Mucosa of stomach (tissue), 1 donor: Measurements from ENCODE around the gene THOC1.

Experiments
- H3K27me3 ChIP-seq: one replicate; pipeline ENCODE4 v1.7.0; 2013; ENCODE audit warnings: mild to moderate bottlenecking, low read length; ENCODE audit not compliant: control insufficient read depth, insufficient read depth
- H3K36me3 ChIP-seq: one replicate; pipeline ENCODE4 v1.7.0; 2013; ENCODE audit warnings: low read length; ENCODE audit not compliant: control insufficient read depth, insufficient read depth
- H3K4me1 ChIP-seq: one replicate; pipeline ENCODE4 v1.7.0; 2013; ENCODE audit warnings: mild to moderate bottlenecking, low read length; ENCODE audit not compliant: control insufficient read depth, insufficient read depth
- H3K4me3 ChIP-seq: one replicate; pipeline ENCODE4 v1.7.0; 2013; ENCODE audit warnings: low read length
- H3K9ac ChIP-seq: one replicate; pipeline ENCODE4 v1.7.0; 2013; ENCODE audit warnings: mild to moderate bottlenecking, low read length, moderate library complexity
- H3K9me3 ChIP-seq: one replicate; pipeline ENCODE4 v1.7.0; 2013; ENCODE audit warnings: mild to moderate bottlenecking, low read length, moderate library complexity; ENCODE audit not compliant: control insufficient read depth
- donor health status: Pancreatic carcinoma.

THOC1 gene

DNA sequence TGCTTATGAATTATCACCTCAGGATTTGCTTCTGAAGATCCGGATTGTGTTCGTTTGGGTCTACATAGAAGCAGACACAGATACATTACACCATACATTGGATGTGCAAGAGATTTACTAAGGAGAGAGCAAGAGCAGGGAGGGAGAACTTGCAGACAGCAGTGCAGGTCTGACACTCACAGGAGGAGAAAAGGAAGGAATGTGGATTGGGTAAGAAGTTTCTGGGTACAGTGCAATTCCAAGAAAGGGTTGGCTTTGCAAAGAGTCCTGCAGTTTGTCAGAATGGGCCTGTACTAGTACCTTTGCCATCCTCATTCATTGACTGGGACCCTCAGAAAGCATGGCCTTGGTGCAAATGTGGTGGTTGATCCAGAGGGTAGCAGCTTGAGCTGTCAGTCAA lies 4.8 kb upstream of the THOC1 start:
- H3K36me3 ChIP-seq, result no peaks in the 10 kb centered on the region
- peaks cover 7% of the 10 kb centered on the region for H3K4me1 ChIP-seq
- H3K27me3 ChIP-seq, result no peaks in the 10 kb centered on the region
- H3K9me3 ChIP-seq, result no peaks in the 10 kb centered on the region
- H3K4me3 ChIP-seq, result no peak overlapping the region
- H3K9ac ChIP-seq, result no peak overlapping the region

DNA sequence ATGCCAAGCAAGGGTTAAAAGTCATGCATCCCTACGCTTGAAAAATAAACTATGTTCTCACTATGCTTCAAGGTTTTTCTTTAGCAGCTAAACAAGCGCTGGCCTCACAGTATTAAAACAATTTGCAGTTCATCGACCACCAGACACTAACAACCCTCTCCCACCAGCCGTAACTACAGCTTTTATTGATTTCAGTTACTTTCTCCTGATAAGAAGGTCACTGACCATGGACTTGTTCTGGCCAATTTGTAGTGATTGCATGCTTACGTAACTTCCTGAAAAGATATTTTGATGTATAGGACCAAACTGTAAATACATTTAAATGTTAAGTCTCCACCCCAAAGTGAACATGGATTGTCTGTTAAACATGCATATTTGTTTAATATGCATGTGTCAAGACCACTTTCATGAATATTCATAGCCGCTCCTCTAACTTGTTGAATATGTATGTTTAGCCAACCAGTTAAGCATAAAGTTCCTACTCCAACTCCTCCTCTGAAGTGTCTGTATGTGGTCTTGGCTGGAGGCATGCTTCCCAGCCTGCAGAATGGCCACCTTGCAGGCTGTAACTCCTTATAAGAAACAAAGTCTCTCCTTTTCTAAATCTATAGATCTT lies 1.7 kb upstream of the THOC1 start:
- no peaks in the 10 kb centered on the region for H3K36me3 ChIP-seq
- H3K4me1 ChIP-seq, result peaks cover 12% of the 10 kb centered on the region
- no peak overlapping the region for H3K4me3 ChIP-seq
- no peaks in the 10 kb centered on the region for H3K27me3 ChIP-seq
- H3K9ac ChIP-seq, result no peak overlapping the region
- no peaks in the 10 kb centered on the region for H3K9me3 ChIP-seq

DNA sequence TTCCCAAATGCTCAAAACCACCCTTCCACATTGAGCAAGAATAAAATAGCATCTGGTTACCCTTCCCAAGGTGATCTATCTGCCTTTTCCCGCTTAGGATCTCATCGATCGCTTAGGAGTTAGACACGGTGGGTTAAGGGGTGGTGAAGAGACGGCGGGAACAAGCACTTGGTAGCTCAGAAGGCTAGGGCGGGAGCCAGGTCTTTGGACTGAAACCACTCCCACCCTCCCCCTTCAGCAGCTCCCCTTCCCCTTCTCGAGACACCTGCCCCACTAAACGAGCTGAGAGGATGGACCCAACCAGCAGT lies 513 bp downstream of the THOC1 start:
- Histone ChIP-seq H3K4me1 (peaks cover 12% of the 10 kb centered on the region), H3K9me3 (no peaks in the 10 kb centered on the region), H3K36me3 (no peaks in the 10 kb centered on the region), H3K4me3 (peak overlapping the region; percentile 99), H3K27me3 (no peaks in the 10 kb centered on the region), H3K9ac (peak overlapping the region; percentile 100)

DNA sequence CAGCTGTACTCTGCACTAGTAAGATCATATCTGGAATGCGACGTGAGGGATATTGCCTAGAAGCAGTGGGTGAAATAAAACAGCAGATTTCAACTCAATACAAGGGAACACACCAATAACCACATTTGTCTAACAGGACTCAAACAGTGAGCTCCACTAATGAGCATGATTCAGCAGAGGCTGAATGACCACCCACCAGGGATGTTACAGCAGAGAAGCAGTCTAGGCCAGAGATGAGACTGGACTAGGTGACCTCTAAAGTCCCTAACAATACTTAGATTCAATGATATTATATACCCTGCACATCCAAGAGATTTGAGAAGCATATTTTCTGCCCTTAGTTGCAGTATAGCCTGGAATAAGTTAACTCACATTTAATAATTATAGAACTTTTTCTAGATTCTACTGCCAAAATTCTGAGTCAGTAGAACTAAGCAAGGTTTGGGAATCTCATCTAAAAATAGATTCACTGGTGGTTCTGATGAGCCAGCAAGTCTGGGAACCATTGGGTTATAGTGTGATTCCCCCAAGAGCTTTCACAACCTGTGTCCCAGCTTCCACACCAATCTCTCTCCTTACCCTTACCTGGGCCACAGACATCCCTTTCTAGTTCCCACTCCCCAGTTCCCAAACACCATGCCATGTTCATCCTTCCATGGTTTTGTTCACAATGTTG lies 6.3 kb downstream of the THOC1 start:
- Histone ChIP-seq H3K4me1 (no peaks in the 10 kb centered on the region), H3K4me3 (no peak overlapping the region), H3K27me3 (no peaks in the 10 kb centered on the region), H3K36me3 (no peaks in the 10 kb centered on the region), H3K9ac (no peak overlapping the region), H3K9me3 (no peaks in the 10 kb centered on the region)

DNA sequence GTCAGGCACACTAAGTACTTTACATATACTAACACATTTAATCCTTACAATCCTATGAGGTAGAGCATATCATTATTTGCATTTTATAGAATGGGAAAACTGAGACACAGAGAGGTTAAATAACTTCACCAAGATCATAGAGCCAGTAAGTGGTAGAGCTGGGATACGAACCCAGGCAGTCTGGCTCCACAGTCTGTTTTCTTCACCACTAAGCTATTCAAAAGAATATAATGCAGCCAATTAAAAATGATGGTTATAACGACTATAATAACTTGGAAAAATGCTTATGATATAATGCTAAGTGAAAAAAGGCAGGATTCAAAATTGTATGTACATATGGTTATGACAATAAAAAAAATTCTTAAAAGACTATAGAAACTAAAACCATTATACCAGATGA lies 7.3 kb downstream of the THOC1 start:
- Histone ChIP-seq H3K9ac (no peak overlapping the region), H3K9me3 (no peaks in the 10 kb centered on the region), H3K36me3 (no peaks in the 10 kb centered on the region), H3K27me3 (no peaks in the 10 kb centered on the region), H3K4me1 (no peaks in the 10 kb centered on the region), H3K4me3 (no peak overlapping the region)

DNA sequence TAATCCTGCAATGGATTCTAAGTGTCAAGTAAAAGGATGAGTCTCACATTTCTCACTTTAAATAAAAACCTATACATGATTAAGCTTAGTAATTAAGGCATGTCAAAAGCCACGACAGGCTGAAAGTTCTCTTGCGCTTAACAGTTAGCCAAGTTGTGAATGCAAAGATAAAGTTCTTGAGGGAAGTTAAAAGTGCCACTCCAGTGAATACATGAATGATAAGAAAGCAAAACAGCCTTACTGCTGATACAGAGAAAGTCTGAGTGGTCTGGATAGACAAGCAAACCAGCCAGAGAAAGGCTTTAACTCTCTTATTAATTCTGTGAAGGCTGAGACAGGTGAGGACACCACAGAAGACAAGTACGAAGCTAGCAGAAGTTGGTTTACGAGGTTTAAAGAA lies 12.7 kb downstream of the THOC1 start:
- Histone ChIP-seq H3K4me1 (no peaks in the 10 kb centered on the region), H3K9ac (no peak overlapping the region), H3K36me3 (peaks cover 5% of the 10 kb centered on the region), H3K27me3 (no peaks in the 10 kb centered on the region), H3K4me3 (no peak overlapping the region), H3K9me3 (no peaks in the 10 kb centered on the region)

DNA sequence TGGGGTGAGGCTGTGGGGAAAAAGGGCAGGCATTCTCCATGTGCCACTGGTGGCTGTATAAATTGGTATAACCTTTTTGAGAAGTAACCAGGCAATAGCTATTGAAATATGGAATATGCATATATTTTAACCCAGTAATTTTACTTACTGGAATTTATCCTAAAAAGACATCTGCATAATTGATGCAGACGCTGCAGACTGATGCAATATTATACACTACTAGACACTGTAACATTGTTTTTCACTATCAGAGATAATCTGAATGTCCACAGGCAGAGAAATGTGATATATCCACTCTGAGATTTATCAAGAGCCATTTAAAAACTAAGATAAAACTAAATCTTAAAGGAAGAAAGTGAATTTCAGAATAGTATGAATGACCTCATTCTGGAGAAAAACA lies 14.7 kb downstream of the THOC1 start:
- H3K27me3 ChIP-seq, result no peaks in the 10 kb centered on the region
- H3K36me3 ChIP-seq, result peaks cover 7% of the 10 kb centered on the region
- H3K4me1 ChIP-seq, result no peaks in the 10 kb centered on the region
- H3K9me3 ChIP-seq, result no peaks in the 10 kb centered on the region
- no peak overlapping the region for H3K9ac ChIP-seq
- H3K4me3 ChIP-seq, result no peak overlapping the region

DNA sequence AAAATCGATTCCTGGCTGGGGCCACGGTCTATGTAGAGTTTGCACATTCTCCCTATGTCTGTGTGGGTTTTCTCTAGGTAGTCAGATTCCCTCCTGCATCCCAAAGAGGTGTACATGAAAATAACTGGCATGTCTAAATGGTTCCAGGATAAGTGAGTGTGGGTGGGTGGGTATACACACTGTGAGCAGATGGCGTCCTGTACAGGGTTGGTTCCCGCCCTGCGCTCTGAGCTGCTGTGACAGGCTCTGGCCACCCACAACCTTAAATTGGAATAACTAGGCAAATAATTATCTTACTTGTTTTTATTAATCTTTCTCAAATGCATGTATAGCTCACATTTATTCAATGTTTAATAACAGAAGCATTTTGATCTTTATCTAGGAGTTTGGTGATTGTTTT lies 16.3 kb downstream of the THOC1 start:
- Histone ChIP-seq H3K36me3 (peaks cover 8% of the 10 kb centered on the region), H3K4me1 (no peaks in the 10 kb centered on the region), H3K9me3 (no peaks in the 10 kb centered on the region), H3K9ac (no peak overlapping the region), H3K4me3 (no peak overlapping the region), H3K27me3 (no peaks in the 10 kb centered on the region)

DNA sequence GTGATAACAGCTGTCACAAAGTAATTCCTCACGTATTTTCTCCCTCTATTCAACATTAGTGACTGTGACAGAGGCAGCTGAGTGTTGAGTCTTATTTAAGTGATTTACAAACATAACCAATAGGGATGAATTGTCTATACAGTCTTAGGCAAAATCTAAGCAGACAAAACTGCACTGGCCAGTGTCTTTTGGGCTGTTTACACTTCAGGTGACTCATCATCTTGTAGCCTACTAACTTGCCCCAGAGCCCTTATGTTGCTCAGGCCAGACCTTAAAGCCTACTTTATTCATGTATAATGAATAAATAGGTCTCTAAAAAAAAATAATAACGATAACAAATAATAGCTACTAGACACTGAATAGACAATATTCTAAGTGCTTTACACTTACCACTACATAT lies 17.2 kb downstream of the THOC1 start:
- no peaks in the 10 kb centered on the region for H3K27me3 ChIP-seq
- no peak overlapping the region for H3K9ac ChIP-seq
- peaks cover 8% of the 10 kb centered on the region for H3K36me3 ChIP-seq
- H3K4me1 ChIP-seq, result no peaks in the 10 kb centered on the region
- H3K4me3 ChIP-seq, result no peak overlapping the region
- H3K9me3 ChIP-seq, result no peaks in the 10 kb centered on the region

DNA sequence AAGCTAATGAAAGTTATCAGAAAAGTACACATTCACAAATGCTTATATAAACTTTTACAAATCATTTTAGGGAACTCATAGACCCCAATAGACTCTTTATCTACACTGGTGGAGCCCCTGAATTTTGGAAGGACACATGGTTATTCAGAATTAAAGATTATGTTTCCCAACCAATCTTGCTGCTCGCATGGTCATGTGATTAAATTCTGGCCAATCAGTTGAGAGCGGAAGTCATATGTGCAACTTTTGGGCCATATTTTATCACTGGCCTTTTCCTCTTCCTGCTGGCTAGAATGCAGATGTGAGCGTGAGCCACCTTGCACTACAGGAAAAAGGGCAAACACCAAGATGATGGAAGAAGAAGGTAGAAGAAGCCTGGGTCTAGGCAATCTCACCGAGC lies 19.8 kb downstream of the THOC1 start:
- Histone ChIP-seq H3K4me3 (no peak overlapping the region), H3K36me3 (peaks cover 13% of the 10 kb centered on the region), H3K9me3 (no peaks in the 10 kb centered on the region), H3K9ac (no peak overlapping the region), H3K27me3 (no peaks in the 10 kb centered on the region), H3K4me1 (no peaks in the 10 kb centered on the region)

DNA sequence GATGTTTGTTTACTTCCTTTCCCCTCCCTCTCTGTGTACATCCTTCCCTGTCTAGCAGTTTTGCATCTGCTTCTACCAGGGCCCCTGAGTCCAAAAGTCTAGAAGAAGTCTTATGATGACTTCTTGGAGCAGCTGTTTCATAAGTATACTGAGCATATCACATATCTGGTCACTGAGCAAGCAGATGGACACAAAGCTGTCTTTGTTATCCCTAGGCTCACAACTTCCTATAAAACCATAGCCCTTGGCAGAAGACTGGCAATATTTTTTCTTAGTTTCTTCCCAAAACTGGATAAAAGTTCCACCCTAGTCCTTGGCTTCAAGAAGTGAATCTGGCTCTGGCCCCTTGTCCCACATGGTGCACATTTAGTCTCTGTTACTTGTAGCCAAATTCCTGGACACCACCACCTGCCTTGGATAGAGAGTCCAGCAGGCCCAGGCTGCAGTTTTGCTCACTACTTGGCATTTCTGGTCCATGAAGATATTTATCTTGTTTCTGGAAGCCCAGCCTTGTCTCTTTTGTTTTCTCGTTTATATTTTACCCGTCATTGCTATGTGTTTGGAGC lies 22.5 kb downstream of the THOC1 start:
- Histone ChIP-seq H3K4me3 (no peak overlapping the region), H3K36me3 (peaks cover 9% of the 10 kb centered on the region), H3K4me1 (no peaks in the 10 kb centered on the region), H3K9ac (no peak overlapping the region), H3K9me3 (no peaks in the 10 kb centered on the region), H3K27me3 (no peaks in the 10 kb centered on the region)

DNA sequence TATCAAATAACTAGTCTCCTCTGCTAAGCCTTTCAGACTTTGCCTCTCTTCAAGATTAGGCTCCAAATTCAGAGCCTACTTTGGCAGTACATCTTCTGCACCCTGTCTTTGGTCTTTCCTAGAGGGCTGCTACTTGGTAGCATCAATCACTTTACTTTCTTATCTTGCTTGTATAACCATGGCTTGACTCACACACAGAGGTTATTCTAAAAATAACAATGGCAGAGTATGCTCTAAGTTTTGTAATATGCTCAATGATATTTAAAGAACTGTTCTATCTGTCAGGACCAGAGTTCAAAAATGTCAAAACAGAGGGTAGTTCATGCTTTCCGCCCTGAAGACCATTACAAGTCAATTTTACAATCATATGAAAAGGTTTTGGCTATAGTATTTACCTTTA lies 27.7 kb downstream of the THOC1 start:
- no peak overlapping the region for H3K4me3 ChIP-seq
- H3K27me3 ChIP-seq, result no peaks in the 10 kb centered on the region
- no peaks in the 10 kb centered on the region for H3K4me1 ChIP-seq
- peaks cover under 1% of the 10 kb centered on the region for H3K36me3 ChIP-seq
- no peak overlapping the region for H3K9ac ChIP-seq
- H3K9me3 ChIP-seq, result no peaks in the 10 kb centered on the region
